DND-41 (cell line): ENCODE measurements around the gene LCN2.

ENCODE experiments used
- EZH2 ChIP-seq: IDR thresholded peaks from 3 replicates; pipeline ENCODE4 v1.6.1; 2012; ENCODE audit warnings: borderline replicate concordance, low read depth, mild to moderate bottlenecking, moderate library complexity, low read length, inconsistent platforms; ENCODE audit not compliant: severe bottlenecking
- TF ChIP-seq, protein P1 (sequence below): IDR thresholded peaks from 2 replicates; pipeline ENCODE4 v1.5.1; 2012; ENCODE audit warnings: borderline replicate concordance, low read length, moderate library complexity, mild to moderate bottlenecking; ENCODE audit not compliant: poor library complexity, severe bottlenecking; ENCODE audit errors: extremely low read depth

- TF ChIP-seq, protein P1, sequence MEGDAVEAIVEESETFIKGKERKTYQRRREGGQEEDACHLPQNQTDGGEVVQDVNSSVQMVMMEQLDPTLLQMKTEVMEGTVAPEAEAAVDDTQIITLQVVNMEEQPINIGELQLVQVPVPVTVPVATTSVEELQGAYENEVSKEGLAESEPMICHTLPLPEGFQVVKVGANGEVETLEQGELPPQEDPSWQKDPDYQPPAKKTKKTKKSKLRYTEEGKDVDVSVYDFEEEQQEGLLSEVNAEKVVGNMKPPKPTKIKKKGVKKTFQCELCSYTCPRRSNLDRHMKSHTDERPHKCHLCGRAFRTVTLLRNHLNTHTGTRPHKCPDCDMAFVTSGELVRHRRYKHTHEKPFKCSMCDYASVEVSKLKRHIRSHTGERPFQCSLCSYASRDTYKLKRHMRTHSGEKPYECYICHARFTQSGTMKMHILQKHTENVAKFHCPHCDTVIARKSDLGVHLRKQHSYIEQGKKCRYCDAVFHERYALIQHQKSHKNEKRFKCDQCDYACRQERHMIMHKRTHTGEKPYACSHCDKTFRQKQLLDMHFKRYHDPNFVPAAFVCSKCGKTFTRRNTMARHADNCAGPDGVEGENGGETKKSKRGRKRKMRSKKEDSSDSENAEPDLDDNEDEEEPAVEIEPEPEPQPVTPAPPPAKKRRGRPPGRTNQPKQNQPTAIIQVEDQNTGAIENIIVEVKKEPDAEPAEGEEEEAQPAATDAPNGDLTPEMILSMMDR = no peak
- no peak for TF ChIP-seq EZH2
Measured at GRCh38 chr9:128146591-128147120, 2.6 kb upstream of the LCN2 start.
